NT2/D1 (cell line): ENCODE results near the gene CYTL1.

Source experiments
- DNase-seq: peaks from one replicate; pipeline ENCODE4 v3.0.0-alpha.2; 2011; ENCODE audit warnings: low read depth, low spot score
- H3K27me3 ChIP-seq: 2 replicates; pipeline ENCODE4 v1.6.0; 2011; ENCODE audit warnings: mild to moderate bottlenecking; ENCODE audit not compliant: insufficient read length, insufficient read depth
- H3K36me3 ChIP-seq: 2 replicates; pipeline ENCODE4 v1.6.1; 2011; ENCODE audit warnings: mild to moderate bottlenecking, low read length, mixed read lengths; ENCODE audit not compliant: insufficient read depth, insufficient read length
- H3K4me1 ChIP-seq: 2 replicates; pipeline ENCODE4 v1.5.1; 2011; ENCODE audit not compliant: insufficient read depth, insufficient read length
- H3K4me3 ChIP-seq: 2 replicates; pipeline ENCODE4 v1.5.1; 2011; ENCODE audit warnings: low read depth; ENCODE audit not compliant: insufficient read length
- H3K9ac ChIP-seq: 2 replicates; pipeline ENCODE4 v1.6.0; 2011; ENCODE audit warnings: low read depth; ENCODE audit not compliant: insufficient read length
- H3K9me3 ChIP-seq: 2 replicates; pipeline ENCODE4 v1.5.1; 2011; ENCODE audit warnings: mild to moderate bottlenecking, low read length; ENCODE audit not compliant: insufficient read depth
- SUZ12 ChIP-seq: IDR thresholded peaks from 2 replicates; pipeline ENCODE4 v1.6.1; 2011; ENCODE audit not compliant: insufficient read length, insufficient read depth; ENCODE audit errors: extremely low read depth
- YY1 ChIP-seq: IDR thresholded peaks from 2 replicates; pipeline ENCODE4 v1.6.1; 2011; ENCODE audit not compliant: insufficient read length, insufficient read depth
- ZNF274 ChIP-seq: IDR thresholded peaks from 2 replicates; pipeline ENCODE4 v1.6.1; 2011; ENCODE audit warnings: mild to moderate bottlenecking, low read depth, low read length

The CYTL1 gene

DNA sequence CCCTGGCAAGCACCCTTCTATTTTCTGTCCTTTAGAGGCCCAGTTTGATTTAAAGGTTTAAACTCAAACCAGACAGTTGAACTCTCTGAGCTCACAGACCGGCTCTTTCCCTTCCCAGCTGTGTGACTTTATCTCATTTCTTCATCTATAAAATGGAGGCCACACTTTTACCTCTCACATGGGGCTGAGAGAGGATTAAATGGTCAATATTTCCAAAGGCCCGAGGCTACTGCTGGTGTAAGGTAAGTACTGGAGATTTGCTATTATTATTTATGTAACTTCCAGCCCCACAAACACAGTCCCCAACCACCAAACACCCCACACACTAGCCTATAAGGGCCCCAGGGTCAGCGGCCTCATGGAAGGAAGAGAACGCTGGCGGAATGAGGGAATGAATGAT, 13.6 kb upstream of the CYTL1 start:
- H3K4me3 ChIP-seq = no peak overlapping the region
- no peak overlapping the region for H3K9ac ChIP-seq
- DNase-seq = no peak
- TF ChIP-seq YY1 = no peak
- TF ChIP-seq ZNF274 = no peak
- TF ChIP-seq SUZ12 = no peak
- H3K4me1 ChIP-seq = no peaks in the 10 kb centered on the region
- H3K9me3 ChIP-seq = peaks cover 4% of the 10 kb centered on the region; the same call in 1 of the 2 replicates
- H3K27me3 ChIP-seq = no peaks in the 10 kb centered on the region
- H3K36me3 ChIP-seq = no peaks in the 10 kb centered on the region

DNA sequence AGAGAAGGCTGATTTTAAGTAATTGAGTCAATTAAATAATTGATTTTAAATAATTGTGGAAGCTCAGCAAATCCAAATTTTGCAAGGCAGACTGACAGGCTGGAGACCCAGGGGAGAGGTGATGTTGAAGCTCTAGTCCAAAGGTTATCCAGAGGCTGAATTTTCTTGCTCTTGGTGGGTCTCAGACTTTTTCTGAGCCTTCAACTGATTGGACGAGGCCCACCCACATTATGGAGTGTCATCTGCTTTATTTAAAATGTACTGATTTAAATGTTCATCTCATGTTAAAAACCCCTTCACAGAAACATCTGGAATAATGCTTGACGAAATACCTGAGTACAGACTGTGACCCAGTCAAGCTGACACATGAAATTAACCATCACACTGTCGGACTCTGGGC, 11.7 kb upstream of the CYTL1 start:
- no peak for TF ChIP-seq YY1
- no peak for TF ChIP-seq SUZ12
- TF ChIP-seq ZNF274 = no peak
- no peak overlapping the region for H3K9ac ChIP-seq
- H3K36me3 ChIP-seq = no peaks in the 10 kb centered on the region
- H3K4me3 ChIP-seq = no peak overlapping the region
- H3K9me3 ChIP-seq = peaks cover 4% of the 10 kb centered on the region; the same call in 1 of the 2 replicates
- no peaks in the 10 kb centered on the region for H3K4me1 ChIP-seq
- DNase-seq = no peak
- H3K27me3 ChIP-seq = no peaks in the 10 kb centered on the region

DNA sequence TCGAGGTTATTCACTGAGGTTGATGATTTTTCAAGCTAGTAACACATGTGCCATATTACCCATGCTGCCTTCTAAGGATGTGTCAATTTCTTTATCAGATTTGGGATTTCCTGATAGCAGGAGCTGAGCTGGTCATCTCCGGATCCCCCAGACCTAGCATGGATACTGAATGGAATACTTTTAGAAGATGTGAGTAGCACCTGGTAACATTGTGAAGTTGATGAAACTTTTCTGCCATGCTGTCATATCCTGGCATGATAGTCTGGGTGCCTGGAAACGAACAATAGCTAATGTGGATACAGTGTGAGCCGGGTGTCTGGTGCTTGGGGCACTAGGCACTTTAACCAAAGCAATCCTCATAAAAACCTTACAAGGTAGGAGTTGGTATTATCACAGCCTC, 11.0 kb upstream of the CYTL1 start:
- H3K27me3 ChIP-seq = no peaks in the 10 kb centered on the region
- H3K4me1 ChIP-seq = no peaks in the 10 kb centered on the region
- no peak overlapping the region for H3K4me3 ChIP-seq
- H3K36me3 ChIP-seq = no peaks in the 10 kb centered on the region
- no peak for TF ChIP-seq SUZ12
- no peak for TF ChIP-seq ZNF274
- no peak for TF ChIP-seq YY1
- H3K9me3 ChIP-seq = peaks cover 4% of the 10 kb centered on the region; the same call in 1 of the 2 replicates
- H3K9ac ChIP-seq = no peak overlapping the region
- no peak for DNase-seq

DNA sequence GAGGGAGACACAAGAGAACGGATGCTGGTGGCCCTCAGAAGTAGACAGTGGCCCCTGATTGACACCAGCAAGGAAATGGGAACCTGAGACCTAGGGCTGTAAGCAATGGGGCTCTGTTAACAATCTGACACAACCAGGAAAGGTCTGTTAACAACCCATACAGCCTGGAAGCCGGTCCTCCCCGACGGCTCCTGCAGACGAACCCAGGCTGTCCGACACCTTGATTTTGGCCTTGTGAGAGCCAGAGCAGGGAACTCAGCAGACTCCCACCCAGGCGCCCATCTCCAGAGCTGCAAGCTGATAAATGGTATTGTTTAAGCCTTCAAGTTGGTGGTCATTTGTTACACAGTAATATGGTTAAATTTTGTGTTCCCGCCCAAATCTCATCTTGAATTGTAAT, 10.2 kb upstream of the CYTL1 start:
- no peaks in the 10 kb centered on the region for H3K36me3 ChIP-seq
- H3K9me3 ChIP-seq = peaks cover 4% of the 10 kb centered on the region; the same call in 1 of the 2 replicates
- no peak for DNase-seq
- no peaks in the 10 kb centered on the region for H3K4me1 ChIP-seq
- TF ChIP-seq YY1 (no peak), ZNF274 (no peak), SUZ12 (no peak)
- H3K9ac ChIP-seq = no peak overlapping the region
- H3K27me3 ChIP-seq = no peaks in the 10 kb centered on the region
- no peak overlapping the region for H3K4me3 ChIP-seq

DNA sequence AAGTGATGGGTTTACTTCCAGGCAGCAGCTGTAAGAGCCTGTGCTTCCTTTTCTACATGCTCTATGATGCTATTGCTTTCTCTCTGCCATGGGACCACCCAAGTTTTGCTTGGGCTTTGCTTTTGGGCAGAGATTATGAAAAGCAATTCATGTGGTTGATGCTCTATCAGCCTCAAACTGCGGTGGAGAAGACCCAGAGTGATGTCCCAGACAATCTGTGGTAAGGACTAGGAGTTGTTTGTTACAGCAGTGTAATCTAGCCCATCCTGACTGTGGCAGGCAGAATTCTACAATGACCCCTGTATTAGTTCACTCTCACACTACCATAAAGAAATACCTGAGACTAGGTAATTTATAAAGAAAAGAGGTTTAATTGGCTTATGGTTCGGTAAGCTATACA, 9.2 kb upstream of the CYTL1 start:
- Histone ChIP-seq H3K27me3 (no peaks in the 10 kb centered on the region), H3K36me3 (no peaks in the 10 kb centered on the region), H3K4me3 (no peak overlapping the region), H3K9ac (no peak overlapping the region), H3K9me3 (peaks cover 4% of the 10 kb centered on the region; the same call in 1 of the 2 replicates), H3K4me1 (no peaks in the 10 kb centered on the region)
- TF ChIP-seq YY1 = no peak
- TF ChIP-seq SUZ12 = no peak
- no peak for TF ChIP-seq ZNF274
- DNase-seq = no peak

DNA sequence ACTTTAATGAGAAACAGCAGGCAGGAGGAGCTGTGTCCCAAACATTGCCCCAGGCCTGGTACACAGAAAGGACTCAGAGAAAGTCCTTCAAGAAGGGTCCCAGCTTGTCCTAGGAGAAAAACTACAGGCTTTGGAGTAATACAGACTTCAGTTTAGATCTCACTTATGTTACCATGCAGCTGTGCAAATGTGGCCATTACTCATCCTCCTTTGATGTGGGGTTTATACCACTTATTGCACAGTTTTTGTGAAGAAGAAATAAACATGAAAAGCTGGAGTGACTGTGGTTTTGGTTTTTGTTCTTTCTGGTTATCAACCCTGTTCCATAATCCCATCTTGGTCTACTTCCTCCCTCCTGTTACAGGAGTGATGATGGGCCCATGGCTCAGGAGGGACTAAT, 8.1 kb upstream of the CYTL1 start:
- Histone ChIP-seq H3K27me3 (no peaks in the 10 kb centered on the region), H3K36me3 (no peaks in the 10 kb centered on the region), H3K4me3 (no peak overlapping the region), H3K9ac (no peak overlapping the region), H3K9me3 (peaks cover 4% of the 10 kb centered on the region; the same call in 1 of the 2 replicates), H3K4me1 (no peaks in the 10 kb centered on the region)
- no peak for TF ChIP-seq SUZ12
- TF ChIP-seq YY1 = no peak
- TF ChIP-seq ZNF274 = no peak
- no peak for DNase-seq

DNA sequence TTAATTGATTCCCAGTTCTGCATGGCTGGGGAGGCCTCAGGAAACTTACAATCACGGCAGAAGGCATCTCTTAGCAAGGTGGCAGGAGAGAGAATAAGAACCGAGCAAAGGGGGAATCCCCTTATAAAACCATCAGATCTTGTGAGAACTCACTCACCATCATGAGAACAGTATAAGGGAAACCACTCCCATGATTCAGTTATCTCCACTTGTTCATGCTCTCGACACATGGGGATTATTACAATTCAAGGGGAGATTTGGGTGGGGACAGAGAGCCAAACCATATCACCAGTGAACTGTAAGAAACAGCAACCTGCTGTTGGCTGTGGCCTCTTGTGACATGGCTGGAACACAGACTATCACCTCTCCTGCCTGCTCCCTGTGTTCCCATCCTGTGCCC, 7.1 kb upstream of the CYTL1 start:
- DNase-seq = no peak
- no peak overlapping the region for H3K9ac ChIP-seq
- H3K27me3 ChIP-seq = no peaks in the 10 kb centered on the region
- H3K4me1 ChIP-seq = no peaks in the 10 kb centered on the region
- H3K9me3 ChIP-seq = peaks cover 4% of the 10 kb centered on the region; the same call in 1 of the 2 replicates
- TF ChIP-seq ZNF274 = no peak
- no peak for TF ChIP-seq YY1
- TF ChIP-seq SUZ12 = no peak
- H3K4me3 ChIP-seq = no peak overlapping the region
- no peaks in the 10 kb centered on the region for H3K36me3 ChIP-seq

DNA sequence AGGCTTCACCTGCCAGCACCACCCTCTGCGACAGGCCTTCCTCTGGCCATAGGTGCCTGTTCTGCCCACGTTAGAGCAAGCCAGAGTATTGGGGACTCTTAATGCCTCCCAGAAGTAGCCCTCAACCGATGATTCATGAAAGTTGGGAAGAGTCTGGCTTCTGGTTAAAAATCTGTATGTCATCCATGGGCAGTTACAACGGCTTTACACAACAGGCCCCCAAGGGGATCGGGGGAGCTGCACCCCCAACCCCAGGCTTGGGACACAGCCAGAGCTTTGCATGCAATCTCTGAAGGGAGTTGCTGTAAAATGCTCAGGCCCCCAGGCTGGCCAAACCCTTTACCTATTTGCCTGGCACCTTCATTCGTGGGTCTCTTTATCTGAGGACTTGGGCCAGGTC, 5.4 kb upstream of the CYTL1 start:
- Histone ChIP-seq H3K4me3 (no peak overlapping the region), H3K4me1 (no peaks in the 10 kb centered on the region), H3K36me3 (no peaks in the 10 kb centered on the region), H3K9ac (no peak overlapping the region), H3K27me3 (no peaks in the 10 kb centered on the region), H3K9me3 (peaks cover 4% of the 10 kb centered on the region; the same call in 1 of the 2 replicates)
- no peak for DNase-seq
- TF ChIP-seq YY1 (no peak), SUZ12 (no peak), ZNF274 (no peak)
